ENCODE data around the gene HSPH1.
"Not testable (repeated sequence)": the region's sequence is repeated elsewhere in the genome, so short reads cannot be mapped to it uniquely, and the experiment has no call there.

HSPH1 gene

DNA sequence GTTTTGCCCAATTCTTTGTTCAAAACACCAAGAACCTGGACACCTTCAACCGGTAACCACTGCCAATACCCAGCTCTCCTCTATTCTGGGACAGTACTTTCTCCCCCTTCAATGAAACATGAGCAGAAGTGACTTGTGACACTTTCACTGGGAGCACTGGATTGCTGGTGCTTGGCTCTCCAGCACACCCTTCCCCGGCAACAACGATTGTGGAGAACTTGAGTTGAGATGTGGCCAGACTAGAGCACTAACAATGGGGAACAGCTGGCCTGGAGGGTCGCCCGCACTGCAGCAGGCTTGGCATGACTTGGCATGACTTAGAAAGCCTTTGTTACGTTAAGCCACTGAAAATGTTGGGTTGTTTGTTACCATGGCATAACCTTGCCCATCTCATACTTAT lies 30.6 kb upstream of the HSPH1 start:
- DNase-seq (no peak), ATAC-seq (replicated peaks) (no peak)
- H3K36me3 Mint-ChIP-seq, result peaks cover 0 to 3% of the 10 kb centered on the region in 2 donors
- no peak overlapping the region for H3K4me3 Mint-ChIP-seq
- H3K4me1 Mint-ChIP-seq, result no peaks in the 10 kb centered on the region
- no peak overlapping the region for H3K27ac Mint-ChIP-seq
- H3K9me3 Mint-ChIP-seq, result no peaks in the 10 kb centered on the region
- peaks cover 5% of the 10 kb centered on the region in 2 donors for H3K27me3 Mint-ChIP-seq

DNA sequence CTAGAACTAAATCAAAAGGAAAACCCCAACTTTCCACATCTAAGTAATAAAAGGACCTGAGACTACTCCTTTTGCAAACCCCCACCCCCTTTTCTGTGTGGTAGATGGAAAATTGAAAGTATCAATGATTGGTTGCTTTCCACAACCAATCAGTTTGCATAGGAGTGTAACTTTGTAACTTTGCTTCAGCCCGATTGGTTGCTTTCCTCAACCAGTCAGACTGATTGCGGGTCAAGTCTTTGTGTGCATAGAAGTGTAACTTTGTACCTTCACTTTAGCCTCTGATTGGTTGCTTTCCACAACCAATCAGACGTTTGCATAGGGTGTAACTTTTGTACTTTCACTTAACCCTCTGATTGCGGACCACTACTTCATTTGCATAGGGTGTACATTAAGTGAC lies 30.0 kb upstream of the HSPH1 start:
- ATAC-seq (replicated peaks) (no peak), DNase-seq (no peak)
- Mint-ChIP-seq H3K4me1 (no peaks in the 10 kb centered on the region), H3K27me3 (peaks cover 5% of the 10 kb centered on the region in 2 donors), H3K4me3 (no peak overlapping the region), H3K27ac (no peak overlapping the region), H3K9me3 (no peaks in the 10 kb centered on the region), H3K36me3 (peaks cover 0 to 3% of the 10 kb centered on the region in 2 donors)

DNA sequence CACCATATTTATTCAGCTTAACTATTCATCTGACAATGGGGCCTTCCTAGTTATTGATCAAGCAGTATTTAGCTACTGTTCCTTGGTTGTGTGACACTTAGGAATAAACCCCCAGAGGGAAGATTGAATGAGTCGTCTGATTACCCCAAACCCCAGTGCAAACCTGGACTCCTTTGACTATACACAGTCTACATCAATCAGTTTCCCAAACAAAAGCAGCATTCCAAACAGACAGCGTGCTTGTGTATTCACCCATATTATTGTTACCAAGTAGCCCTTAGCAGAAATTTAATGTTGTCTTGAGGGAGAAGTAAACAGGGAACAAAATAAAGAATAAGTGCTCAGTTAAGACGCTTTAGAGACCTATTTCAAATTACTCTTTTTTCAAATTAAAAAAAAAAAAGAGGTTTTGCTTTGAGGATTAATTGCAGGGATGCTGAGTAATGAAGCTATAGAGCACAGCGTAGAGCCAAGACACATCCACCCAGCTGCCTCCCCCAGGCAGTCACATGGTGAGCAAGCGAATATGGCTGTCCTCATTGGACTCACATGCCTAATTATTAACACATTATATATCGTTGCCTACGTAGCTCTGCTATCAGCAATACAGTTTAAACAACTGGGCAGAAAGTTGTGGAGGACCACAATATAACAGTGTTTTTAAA lies 23.4 kb upstream of the HSPH1 start:
- no peak for ATAC-seq (replicated peaks)
- Mint-ChIP-seq H3K36me3 (no peaks in the 10 kb centered on the region), H3K4me3 (no peak overlapping the region), H3K9me3 (no peaks in the 10 kb centered on the region), H3K27ac (no peak overlapping the region), H3K4me1 (no peaks in the 10 kb centered on the region), H3K27me3 (peaks cover 0 to 3% of the 10 kb centered on the region in 2 donors)
- no peak for DNase-seq

DNA sequence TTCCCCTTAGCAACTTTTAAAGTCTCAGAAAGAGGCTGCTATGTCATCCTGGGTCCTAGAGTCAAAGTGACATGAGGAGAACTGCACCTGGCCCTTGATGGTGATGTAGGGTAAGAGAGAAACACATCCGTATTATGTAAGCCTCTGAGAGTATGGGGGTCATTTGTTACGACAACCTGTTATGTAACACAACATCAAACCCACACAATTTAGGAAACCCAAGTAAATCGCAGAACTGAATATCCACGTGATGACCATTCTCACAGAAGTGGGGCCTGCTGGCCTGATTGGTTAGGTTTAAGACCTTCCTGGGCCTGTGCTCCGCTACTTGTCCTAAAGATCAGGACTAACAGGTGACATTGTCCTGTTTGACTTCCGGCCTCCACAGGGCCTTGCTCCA lies 22.7 kb upstream of the HSPH1 start:
- H3K4me1 Mint-ChIP-seq, result no peaks in the 10 kb centered on the region
- ATAC-seq (replicated peaks) (no peak), DNase-seq (no peak)
- peaks cover 0 to 3% of the 10 kb centered on the region in 2 donors for H3K27me3 Mint-ChIP-seq
- H3K36me3 Mint-ChIP-seq, result no peaks in the 10 kb centered on the region
- H3K4me3 Mint-ChIP-seq, result no peak overlapping the region
- H3K9me3 Mint-ChIP-seq, result no peaks in the 10 kb centered on the region
- no peak overlapping the region for H3K27ac Mint-ChIP-seq

DNA sequence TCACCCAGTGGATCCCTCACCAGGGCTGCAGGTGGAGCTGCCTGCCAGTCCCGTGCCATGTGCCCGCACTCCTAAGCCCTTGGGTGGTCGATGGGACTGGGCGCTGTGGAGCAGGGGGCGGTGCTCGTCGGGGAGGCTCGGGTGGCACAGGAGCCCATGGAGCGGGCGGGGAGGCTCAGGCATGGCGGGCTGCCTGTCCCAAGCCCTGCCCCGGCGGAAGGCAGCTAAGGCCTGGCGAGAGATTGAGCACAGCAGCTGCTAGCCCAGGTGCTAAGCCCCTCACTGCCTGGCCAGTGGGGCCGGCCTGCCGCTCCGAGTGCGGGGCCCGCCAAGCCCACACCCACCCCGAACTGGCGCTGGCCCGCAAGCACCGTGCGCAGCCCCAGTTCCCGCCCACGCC lies 21.3 kb upstream of the HSPH1 start:
- Mint-ChIP-seq H3K36me3 (no peaks in the 10 kb centered on the region), H3K4me1 (peaks cover 0 to 2% of the 10 kb centered on the region in 2 donors), H3K27ac (no peak overlapping the region), H3K9me3 (peaks cover 0 to 2% of the 10 kb centered on the region in 2 donors), H3K27me3 (peaks cover 0 to 3% of the 10 kb centered on the region in 2 donors), H3K4me3 (no peak overlapping the region)
- DNase-seq, result no peak
- no peak for ATAC-seq (replicated peaks)

DNA sequence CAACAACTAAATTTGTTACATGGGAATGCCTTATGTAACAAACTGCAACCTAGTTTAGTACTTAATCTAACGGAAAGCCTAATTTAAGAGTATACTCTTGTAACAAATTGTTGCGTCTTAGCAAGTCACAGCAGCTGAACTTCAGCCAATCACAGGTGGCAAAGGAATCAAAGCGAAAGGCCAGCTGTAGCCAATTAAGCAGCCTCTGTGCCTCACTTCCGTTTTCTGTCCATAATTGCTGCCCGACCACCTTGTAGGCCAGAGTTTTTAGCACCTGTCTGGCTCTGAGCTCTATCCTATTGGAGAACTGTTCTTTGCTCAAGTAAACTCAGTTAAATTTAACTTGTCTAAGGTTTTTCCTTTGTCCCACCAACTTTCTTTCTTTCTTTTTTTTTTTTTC lies 18.1 kb upstream of the HSPH1 start:
- Mint-ChIP-seq H3K9me3 (peaks cover 5 to 6% of the 10 kb centered on the region in 2 donors), H3K4me3 (no peak overlapping the region), H3K27ac (no peak overlapping the region), H3K4me1 (peaks cover 0 to 2% of the 10 kb centered on the region in 2 donors), H3K27me3 (no peaks in the 10 kb centered on the region), H3K36me3 (peaks cover 3% of the 10 kb centered on the region in 2 donors)
- ATAC-seq (replicated peaks) (no peak), DNase-seq (no peak)

DNA sequence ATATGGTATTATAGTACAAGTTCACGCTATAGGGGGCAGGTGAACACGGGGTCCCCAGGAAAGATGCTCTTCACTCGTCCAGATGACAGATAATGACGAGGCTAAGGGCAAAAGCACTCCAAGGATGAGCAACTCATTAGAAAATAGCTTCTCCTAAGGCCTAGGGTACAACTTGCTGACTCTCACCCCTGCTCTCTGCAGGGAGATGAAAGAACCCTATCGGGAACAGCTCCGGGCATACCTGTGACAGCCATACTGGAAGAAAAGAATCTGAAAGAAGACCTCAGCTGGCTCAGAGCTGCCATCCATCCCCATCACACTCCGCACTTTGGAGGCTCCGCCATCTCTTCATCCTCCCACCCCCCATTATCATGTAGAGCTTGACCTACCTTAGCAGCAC lies 17.5 kb upstream of the HSPH1 start:
- Mint-ChIP-seq H3K4me3 (no peak overlapping the region), H3K27me3 (peaks cover 0 to 4% of the 10 kb centered on the region in 2 donors), H3K4me1 (peaks cover 0 to 2% of the 10 kb centered on the region in 2 donors), H3K36me3 (peaks cover 3% of the 10 kb centered on the region in 2 donors), H3K9me3 (peaks cover 5 to 6% of the 10 kb centered on the region in 2 donors), H3K27ac (no peak overlapping the region)
- no peak for DNase-seq
- no peak for ATAC-seq (replicated peaks)

DNA sequence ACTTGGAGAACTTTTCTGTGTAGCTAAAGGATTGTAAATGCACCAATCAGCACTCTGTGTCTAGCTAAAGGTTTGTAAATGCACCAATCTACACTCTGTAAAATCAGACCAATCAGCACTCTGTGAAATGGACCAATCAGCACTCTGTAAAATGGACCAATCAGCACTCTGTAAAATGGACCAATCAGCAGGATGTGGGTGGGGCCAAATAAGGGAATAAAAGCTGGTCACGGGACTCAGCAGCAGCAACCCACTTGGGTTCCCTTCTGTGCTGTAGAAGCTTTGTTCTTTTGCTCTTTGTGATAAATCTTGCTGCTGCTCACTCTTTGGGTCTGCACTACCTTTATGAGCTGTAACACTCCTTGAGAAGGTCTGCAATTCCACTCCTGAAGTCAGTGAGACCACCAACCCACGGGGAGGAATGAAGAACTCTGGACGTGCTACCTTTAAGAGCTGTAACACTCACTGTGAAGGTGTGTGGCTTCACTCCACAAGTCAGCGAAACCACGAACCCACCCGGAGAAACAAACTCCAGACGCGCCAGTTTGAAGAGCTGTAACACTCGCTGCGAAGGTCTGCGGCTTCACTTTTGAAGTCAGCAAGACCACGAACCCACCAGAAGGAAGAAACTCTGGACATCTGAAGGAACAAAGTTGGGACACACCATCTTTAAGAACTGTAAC lies 16.2 kb upstream of the HSPH1 start:
- H3K9me3 Mint-ChIP-seq; H3K4me3 Mint-ChIP-seq; DNase-seq; H3K27ac Mint-ChIP-seq; H3K36me3 Mint-ChIP-seq; ATAC-seq (replicated peaks); H3K4me1 Mint-ChIP-seq: not testable (repeated sequence)
- H3K27me3 Mint-ChIP-seq, result peaks cover 5 to 16% of the 10 kb centered on the region in 2 donors

DNA sequence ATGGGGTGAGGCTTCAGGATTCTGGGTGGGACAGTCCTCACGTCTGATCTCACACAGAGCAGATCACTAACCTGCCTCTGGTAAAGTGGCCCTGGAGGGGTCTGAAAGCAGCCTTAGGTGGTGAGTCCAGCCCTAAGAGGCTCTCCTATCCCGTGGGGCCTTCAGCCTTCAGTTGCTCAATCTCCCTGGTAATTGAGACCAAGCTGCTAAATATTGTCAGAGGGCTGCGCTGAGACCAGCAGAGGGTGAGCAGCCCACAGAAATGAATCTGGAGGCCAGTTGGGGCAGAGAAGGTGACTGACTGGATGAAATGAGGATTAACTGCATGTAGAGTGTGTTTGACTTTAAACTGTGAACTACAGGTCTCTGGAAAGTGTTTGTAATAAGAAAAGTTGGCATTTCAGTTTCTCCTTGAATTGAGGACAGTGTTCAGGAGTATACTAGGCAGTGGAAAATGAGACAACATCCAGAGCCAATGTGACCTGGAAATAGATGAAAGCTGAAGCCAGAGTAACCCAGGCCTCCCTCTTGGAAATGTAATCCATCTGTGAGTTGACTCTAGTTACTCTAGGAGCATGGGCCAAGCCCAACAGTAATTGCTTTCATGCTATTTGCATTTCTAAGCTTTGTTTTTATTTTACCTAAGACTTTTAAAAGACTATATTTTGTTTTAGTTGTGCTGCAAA lies 14.3 kb upstream of the HSPH1 start:
- no peak overlapping the region for H3K4me3 Mint-ChIP-seq
- no peak for DNase-seq
- H3K36me3 Mint-ChIP-seq, result peaks cover 3% of the 10 kb centered on the region in 2 donors
- H3K4me1 Mint-ChIP-seq, result peaks cover 0 to 2% of the 10 kb centered on the region in 2 donors
- H3K27ac Mint-ChIP-seq, result no peak overlapping the region
- H3K9me3 Mint-ChIP-seq, result peaks cover 5 to 6% of the 10 kb centered on the region in 2 donors
- ATAC-seq (replicated peaks), result no peak
- H3K27me3 Mint-ChIP-seq, result peaks cover 10 to 32% of the 10 kb centered on the region in 2 donors

DNA sequence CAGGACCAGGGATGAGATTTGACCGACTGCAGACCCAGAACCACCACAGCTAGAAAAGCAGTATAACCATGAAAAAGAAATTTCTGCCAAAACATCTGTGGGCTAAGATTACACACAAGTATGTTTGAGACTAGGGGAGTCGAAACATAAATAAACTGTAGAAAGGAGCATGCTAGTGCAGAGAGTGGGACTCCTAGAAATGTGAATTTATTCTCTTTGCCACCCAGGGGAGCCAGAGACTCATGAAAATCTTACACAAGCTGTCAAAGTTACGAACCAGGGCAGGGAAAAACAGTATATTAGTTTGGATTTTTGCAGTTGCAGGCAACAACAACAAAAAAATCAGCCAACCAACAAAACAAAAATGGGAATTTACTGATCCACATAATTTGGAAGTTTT lies 12.3 kb upstream of the HSPH1 start:
- Mint-ChIP-seq H3K9me3 (peaks cover 5 to 6% of the 10 kb centered on the region in 2 donors), H3K36me3 (peaks cover 3% of the 10 kb centered on the region in 2 donors), H3K4me3 (no peak overlapping the region), H3K4me1 (peaks cover 0 to 2% of the 10 kb centered on the region in 2 donors), H3K27ac (no peak overlapping the region), H3K27me3 (peaks cover 10 to 44% of the 10 kb centered on the region in 2 donors)
- ATAC-seq (replicated peaks), result no peak
- no peak for DNase-seq

DNA sequence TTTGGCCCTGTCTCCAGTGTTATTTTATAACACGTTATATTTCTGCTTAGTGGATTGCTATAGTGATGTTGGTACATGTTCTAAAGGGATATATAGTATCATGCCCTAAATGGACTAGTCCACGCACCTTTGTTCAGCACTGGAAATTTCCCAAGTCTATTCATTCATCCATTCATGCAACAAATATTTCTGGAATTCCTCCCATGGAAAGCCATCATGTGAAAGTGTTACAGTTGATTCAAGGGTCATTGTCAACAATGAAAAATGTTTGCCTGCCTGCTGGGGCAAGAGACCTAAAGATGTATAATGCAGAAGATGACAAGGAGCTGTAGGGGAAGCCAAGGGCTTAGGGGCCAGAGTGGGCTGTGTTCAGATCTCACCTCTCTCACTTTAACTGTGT lies 10.8 kb upstream of the HSPH1 start:
- no peak for ATAC-seq (replicated peaks)
- peaks cover 4% of the 10 kb centered on the region in 2 donors for H3K9me3 Mint-ChIP-seq

DNA sequence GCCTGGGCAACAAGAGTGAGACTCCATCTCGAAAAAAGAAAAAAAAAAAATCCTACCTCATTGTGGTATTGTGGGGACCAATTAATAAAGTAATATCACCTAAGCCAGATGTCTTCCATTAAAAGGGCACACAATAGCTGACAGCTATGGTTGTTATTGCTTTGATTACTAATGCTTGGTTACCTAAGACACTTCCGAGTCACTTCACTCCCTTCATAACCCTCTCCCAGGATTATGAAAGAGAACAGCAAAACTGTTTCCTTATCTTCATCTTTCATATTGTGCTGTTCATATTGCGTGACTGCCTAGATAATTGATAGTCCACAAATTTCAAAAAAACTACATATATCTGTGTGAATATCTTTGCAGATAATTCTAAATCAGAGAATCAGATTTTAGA lies 10.3 kb upstream of the HSPH1 start:
- no peak for ATAC-seq (replicated peaks)
- Mint-ChIP-seq H3K27ac (no peak overlapping the region), H3K4me3 (no peak overlapping the region), H3K27me3 (peaks cover 16 to 50% of the 10 kb centered on the region in 2 donors), H3K36me3 (no peaks in the 10 kb centered on the region), H3K9me3 (no peaks in the 10 kb centered on the region), H3K4me1 (no peaks in the 10 kb centered on the region)
- no peak for DNase-seq

More for the DNA sequence above, 10.8 kb upstream of the HSPH1 start:
- Mint-ChIP-seq H3K4me1 (no peaks in the 10 kb centered on the region), H3K36me3 (peaks cover 3% of the 10 kb centered on the region in 2 donors), H3K27ac (no peak overlapping the region), H3K27me3 (peaks cover 16 to 50% of the 10 kb centered on the region in 2 donors), H3K4me3 (no peak overlapping the region)
- no peak for DNase-seq

DNA sequence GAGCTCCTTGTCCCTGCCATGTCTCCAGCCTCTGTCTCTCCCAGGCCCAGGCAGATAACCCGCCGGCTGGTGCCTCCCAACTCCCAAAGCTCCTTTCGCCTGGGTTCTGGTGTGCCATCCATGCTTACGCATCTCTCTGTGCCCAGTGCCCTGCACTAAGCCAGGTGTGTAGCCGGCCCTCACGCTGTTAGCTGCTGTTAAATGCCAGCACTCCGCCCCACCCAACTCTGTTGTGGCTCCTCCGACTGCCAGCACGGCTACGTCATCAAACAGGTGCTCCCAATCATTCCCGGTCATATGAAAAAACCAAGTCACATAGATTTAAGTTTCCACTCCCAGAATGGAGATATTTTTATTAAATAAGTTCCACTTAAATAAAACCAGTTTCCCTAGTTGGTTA lies 7.0 kb upstream of the HSPH1 start:
- DNase-seq, result no peak
- no peaks in the 10 kb centered on the region for H3K4me1 Mint-ChIP-seq
- no peak overlapping the region for H3K27ac Mint-ChIP-seq
- H3K9me3 Mint-ChIP-seq, result no peaks in the 10 kb centered on the region
- no peak overlapping the region for H3K4me3 Mint-ChIP-seq
- peaks cover 16 to 42% of the 10 kb centered on the region in 2 donors for H3K27me3 Mint-ChIP-seq
- ATAC-seq (replicated peaks), result no peak
- H3K36me3 Mint-ChIP-seq, result no peaks in the 10 kb centered on the region

DNA sequence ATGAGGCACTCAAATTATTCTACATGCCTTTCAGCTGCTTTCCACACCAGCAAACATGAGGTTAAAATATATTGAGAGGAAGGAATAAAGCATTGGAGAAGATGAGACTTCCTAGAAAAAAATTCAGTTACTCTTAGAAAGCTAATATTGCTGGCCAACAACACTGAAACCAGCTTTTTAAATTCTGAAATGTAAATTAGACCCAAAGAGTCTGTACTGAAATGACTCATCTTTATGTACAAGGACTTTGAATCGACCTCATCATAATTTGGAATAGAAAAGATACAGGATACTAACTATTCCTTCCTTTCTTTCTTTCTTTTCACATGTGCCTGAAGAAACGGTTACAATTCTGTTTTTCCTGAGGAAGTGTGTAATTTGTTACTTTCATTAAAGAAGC lies 6.5 kb upstream of the HSPH1 start:
- peaks cover 13 to 36% of the 10 kb centered on the region in 2 donors for H3K27me3 Mint-ChIP-seq
- no peaks in the 10 kb centered on the region for H3K9me3 Mint-ChIP-seq
- no peak overlapping the region for H3K4me3 Mint-ChIP-seq
- no peaks in the 10 kb centered on the region for H3K4me1 Mint-ChIP-seq
- ATAC-seq (replicated peaks), result no peak
- no peaks in the 10 kb centered on the region for H3K36me3 Mint-ChIP-seq
- no peak for DNase-seq
- H3K27ac Mint-ChIP-seq, result no peak overlapping the region

DNA sequence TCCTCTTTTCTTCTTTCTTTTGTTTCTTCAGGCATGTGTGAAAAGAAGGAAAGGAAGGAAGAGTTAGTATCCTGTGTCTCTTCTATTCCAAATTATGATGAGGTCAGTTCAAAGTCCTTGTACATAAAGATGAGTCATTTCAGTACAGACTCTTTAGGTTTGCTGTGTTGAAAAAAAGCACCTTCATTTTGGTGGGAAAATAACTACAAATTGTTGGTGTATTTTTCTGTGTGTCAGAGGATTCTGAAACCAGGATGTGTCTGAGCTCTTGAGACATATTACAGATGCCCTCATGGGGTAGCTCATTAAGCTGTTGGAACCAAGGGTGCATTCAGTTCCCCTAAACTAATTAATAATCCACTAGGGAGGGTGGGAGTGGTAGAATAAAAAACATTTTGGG lies 5.8 kb upstream of the HSPH1 start:
- H3K4me1 Mint-ChIP-seq, result peaks cover 0 to 5% of the 10 kb centered on the region in 2 donors
- H3K9me3 Mint-ChIP-seq, result no peaks in the 10 kb centered on the region
- peak; percentile 56 to 61 for ATAC-seq (replicated peaks)

More for the DNA sequence above, 5.8 kb upstream of the HSPH1 start:
- Mint-ChIP-seq H3K27ac (no peak overlapping the region), H3K36me3 (no peaks in the 10 kb centered on the region), H3K27me3 (peaks cover 7 to 29% of the 10 kb centered on the region in 2 donors), H3K4me3 (no peak overlapping the region)
- DNase-seq, result no peak

Measured in stimulated activated naive B cell treated with anti-CD40 and anti-IgM and Interleukin-4, amounts not matched to agents 10 μg/mL and 1 μg/mL and 100 μg/mL, for 72 hours (primary cell).